ENCODE results near the gene ATXN7. TPM values are rescaled to one million over a fixed set of nuclear protein-coding genes. Genes with fewer than 3 reads are reported as not detected.

Gene ATXN7
- total RNA-seq, 1 experiment from 2014 or later: 36.7 TPM

- ChIA-PET POLR2A (no interaction called here), CTCF (interaction anchor here (1.0 kb wide), 1 partner anchor 15 kb away, joined by 3 read pairs; no protein-coding TSS in a partner anchor)
- no TSS peak for BruUV-seq (replicated peaks)
- Mint-ChIP-seq H3K4me3 (ENCODE audit: unreplicated experiment) (no peak overlapping the region), H3K27ac (ENCODE audit: low read depth, unreplicated experiment) (no peak overlapping the region), H3K27me3 (ENCODE audit: insufficient read depth, unreplicated experiment) (no peaks in the 10 kb centered on the region), H3K36me3 (ENCODE audit: insufficient read depth, unreplicated experiment) (peaks cover 62% of the 10 kb centered on the region), H3K9me3 (ENCODE audit: unreplicated experiment) (no peaks in the 10 kb centered on the region), H3K4me1 (ENCODE audit: insufficient read depth, unreplicated experiment) (peaks cover 12% of the 10 kb centered on the region)
- no peak for TF ChIP-seq CTCF (IDR thresholded peaks at IDR 0.05; ENCODE audit: unreplicated experiment)
- no peak for DNase-seq (ENCODE audit: unreplicated experiment)
- intact Hi-C loops (cut with micrococcal nuclease): no loop called here
Measured at GRCh38 chr3:63921741-63922482, 58.2 kb downstream of the ATXN7 start.

- Mint-ChIP-seq H3K27ac (ENCODE audit: low read depth, unreplicated experiment) (peak overlapping the region; percentile 12), H3K36me3 (ENCODE audit: insufficient read depth, unreplicated experiment) (peaks cover 56% of the 10 kb centered on the region), H3K4me3 (ENCODE audit: unreplicated experiment) (no peak overlapping the region), H3K4me1 (ENCODE audit: insufficient read depth, unreplicated experiment) (peaks cover 12% of the 10 kb centered on the region), H3K9me3 (ENCODE audit: unreplicated experiment) (no peaks in the 10 kb centered on the region), H3K27me3 (ENCODE audit: insufficient read depth, unreplicated experiment) (no peaks in the 10 kb centered on the region)
- DNase-seq (ENCODE audit: unreplicated experiment): no peak
- no TSS peak for BruUV-seq (replicated peaks)
- TF ChIP-seq CTCF (IDR thresholded peaks at IDR 0.05; ENCODE audit: unreplicated experiment): no peak
- ChIA-PET CTCF (interaction anchor here (0.8 to 1.5 kb wide), 4 partner anchors 8 to 71 kb away, joined by 3 to 4 read pairs (median 3); no protein-coding TSS in a partner anchor), POLR2A (no interaction called here)
- intact Hi-C loops (cut with micrococcal nuclease): no loop called here
Measured at GRCh38 chr3:63922491-63923199, 59.0 kb downstream of the ATXN7 start.

GRCh38 chr3:63926309-63926708, 62.6 kb downstream of the ATXN7 start:
- ChIA-PET CTCF (no interaction called here), POLR2A (interaction anchor here (1.0 kb wide), 2 partner anchors 14 to 15 kb away, joined by 3 to 4 read pairs; partner anchors contain the start of gene SCAANT1)
- no peaks in the 10 kb centered on the region for H3K9me3 Mint-ChIP-seq (ENCODE audit: unreplicated experiment)

More at GRCh38 chr3:63926309-63926708, 62.6 kb downstream of the ATXN7 start:
- intact Hi-C loops (cut with micrococcal nuclease): no loop called here
- H3K4me3 Mint-ChIP-seq (ENCODE audit: unreplicated experiment): no peak overlapping the region
- BruUV-seq (replicated peaks): no TSS peak
- no peaks in the 10 kb centered on the region for H3K4me1 Mint-ChIP-seq (ENCODE audit: insufficient read depth, unreplicated experiment)
- no peak for TF ChIP-seq CTCF (IDR thresholded peaks at IDR 0.05; ENCODE audit: unreplicated experiment)
- no peaks in the 10 kb centered on the region for H3K27me3 Mint-ChIP-seq (ENCODE audit: insufficient read depth, unreplicated experiment)
- no peak overlapping the region for H3K27ac Mint-ChIP-seq (ENCODE audit: low read depth, unreplicated experiment)
- peaks cover 58% of the 10 kb centered on the region for H3K36me3 Mint-ChIP-seq (ENCODE audit: insufficient read depth, unreplicated experiment)
- no peak for DNase-seq (ENCODE audit: unreplicated experiment)

All from MCF 10A (cell line).